Activated naive CD4-positive, alpha-beta T cell treated with anti-CD3 and anti-CD28 coated beads for 36 hours (primary cell): ENCODE data around the gene RANBP3L. TPM values are rescaled to one million over a fixed set of nuclear protein-coding genes. Genes with fewer than 3 reads are reported as not detected.
"Not testable (repeated sequence)": the region's sequence is repeated elsewhere in the genome, so short reads cannot be mapped to it uniquely, and the experiment has no call there.

Experiments
- CTCF ChIA-PET: fragments of 350-600 bp; sonication (Branson Sonifier 250); formaldehyde crosslinking; loops from one replicate; lab custom pipeline; 2021; ENCODE audit warnings: antibody characterized with exemption; lab: Charles Lee
- DNase-seq: peaks from one replicate; pipeline ENCODE4 v3.0.0-alpha.2; 2020
- H3K27ac Mint-ChIP-seq: one replicate; pipeline ENCODE4 v1.8.0; 2021; ENCODE audit warnings: mild to moderate bottlenecking, mixed read lengths
- H3K27me3 Mint-ChIP-seq: one replicate; pipeline ENCODE4 v1.8.0; 2021; ENCODE audit warnings: low read depth, mixed read lengths
- H3K36me3 Mint-ChIP-seq: one replicate; pipeline ENCODE4 v1.8.0; 2021; ENCODE audit warnings: low read depth, mixed read lengths
- H3K4me1 Mint-ChIP-seq: one replicate; pipeline ENCODE4 v1.8.0; 2021; ENCODE audit warnings: low read depth, mixed read lengths
- H3K4me3 Mint-ChIP-seq: one replicate; pipeline ENCODE4 v1.8.0; 2021; ENCODE audit warnings: mild to moderate bottlenecking, moderate library complexity, mixed read lengths
- H3K9me3 Mint-ChIP-seq: one replicate; pipeline ENCODE4 v1.8.0; 2021; ENCODE audit warnings: mixed read lengths
- intact Hi-C: fragments of 100-400 bp; cut with micrococcal nuclease; formaldehyde crosslinking; loops from one replicate; pipeline ENCODE4 v1.15.1; 2023
- total RNA-seq, 2 experiments: library from RNA; stranded (reverse); gene quantifications; one replicate each; pipeline ENCODE4 v1.2.3, GENCODE V29; 2021

RANBP3L gene
- total RNA-seq, 2 experiments from 2014 or later, result 0.10 TPM; not detected in 1

GRCh38 chr5:36310138-36310537 lies 8.4 kb upstream of the RANBP3L start:
- Mint-ChIP-seq H3K4me1 (no peaks in the 10 kb centered on the region), H3K27ac (no peak overlapping the region), H3K36me3 (no peaks in the 10 kb centered on the region), H3K27me3 (peaks cover 10% of the 10 kb centered on the region), H3K4me3 (no peak overlapping the region), H3K9me3 (no peaks in the 10 kb centered on the region)
- DNase-seq, result no peak
- CTCF ChIA-PET, result no interaction called here
- intact Hi-C loops, result no loop called here

GRCh38 chr5:36305571-36306326 lies 4.0 kb upstream of the RANBP3L start:
- H3K4me1 Mint-ChIP-seq, result peaks cover 13% of the 10 kb centered on the region
- H3K36me3 Mint-ChIP-seq, result no peaks in the 10 kb centered on the region
- H3K27me3 Mint-ChIP-seq, result peaks cover 2% of the 10 kb centered on the region
- intact Hi-C loops, result loop anchor here (1.0 kb wide), 4 partner anchors 40 to 342 kb away; no protein-coding TSS in a partner anchor
- no peak overlapping the region for H3K27ac Mint-ChIP-seq
- no peaks in the 10 kb centered on the region for H3K9me3 Mint-ChIP-seq
- no peak overlapping the region for H3K4me3 Mint-ChIP-seq
- peak; percentile 51 for DNase-seq
- CTCF ChIA-PET, result interaction anchor here (0.8 to 3.0 kb wide), 7 partner anchors 8 to 227 kb away, joined by 3 to 19 read pairs (median 4); no protein-coding TSS in a partner anchor

GRCh38 chr5:36304095-36304805 lies 2.5 kb upstream of the RANBP3L start:
- no peaks in the 10 kb centered on the region for H3K36me3 Mint-ChIP-seq
- H3K27ac Mint-ChIP-seq, result no peak overlapping the region
- H3K4me3 Mint-ChIP-seq, result no peak overlapping the region
- intact Hi-C loops, result no loop called here
- H3K4me1 Mint-ChIP-seq, result peaks cover 19% of the 10 kb centered on the region
- no peaks in the 10 kb centered on the region for H3K9me3 Mint-ChIP-seq
- CTCF ChIA-PET, result interaction anchor here (0.6 to 3.0 kb wide), 3 partner anchors 38 to 201 kb away, joined by 3 to 19 read pairs (median 4); no protein-coding TSS in a partner anchor
- no peak for DNase-seq
- H3K27me3 Mint-ChIP-seq, result peaks cover 2% of the 10 kb centered on the region

GRCh38 chr5:36300927-36301540 lies 668 bp downstream of the RANBP3L start:
- CTCF ChIA-PET, result interaction anchor here (0.6 to 1.6 kb wide), 6 partner anchors 30 to 222 kb away, joined by 3 to 8 read pairs (median 3); partner anchors contain the start of gene NADK2
- DNase-seq, result no peak
- no peaks in the 10 kb centered on the region for H3K9me3 Mint-ChIP-seq
- H3K4me3 Mint-ChIP-seq, result no peak overlapping the region
- peaks cover 3% of the 10 kb centered on the region for H3K27me3 Mint-ChIP-seq
- no peaks in the 10 kb centered on the region for H3K36me3 Mint-ChIP-seq
- H3K27ac Mint-ChIP-seq, result no peak overlapping the region
- intact Hi-C loops, result loop anchor here (1.0 kb wide), 1 partner anchor 59 kb away; no protein-coding TSS in a partner anchor
- peaks cover 19% of the 10 kb centered on the region for H3K4me1 Mint-ChIP-seq

- no peak overlapping the region for H3K27ac Mint-ChIP-seq
- H3K27me3 Mint-ChIP-seq, result peaks cover 3% of the 10 kb centered on the region
- no peak overlapping the region for H3K4me3 Mint-ChIP-seq
- H3K9me3 Mint-ChIP-seq, result no peaks in the 10 kb centered on the region
- intact Hi-C loops, result no loop called here
- CTCF ChIA-PET, result interaction anchor here (0.6 to 1.3 kb wide), 3 partner anchors 41 to 221 kb away, joined by 3 to 8 read pairs (median 3); partner anchors contain the start of gene NADK2
- DNase-seq, result no peak
- no peaks in the 10 kb centered on the region for H3K36me3 Mint-ChIP-seq
- H3K4me1 Mint-ChIP-seq, result peaks cover 19% of the 10 kb centered on the region
Observed at GRCh38 chr5:36300191-36300926, 1.3 kb downstream of the RANBP3L start.

- Mint-ChIP-seq H3K27me3 (peaks cover 3% of the 10 kb centered on the region), H3K36me3 (no peaks in the 10 kb centered on the region), H3K4me3 (no peak overlapping the region), H3K27ac (no peak overlapping the region), H3K4me1 (peaks cover 19% of the 10 kb centered on the region), H3K9me3 (no peaks in the 10 kb centered on the region)
- CTCF ChIA-PET, result interaction anchor here (0.7 to 0.8 kb wide), 2 partner anchors 61 to 1829 kb away, joined by 3 read pairs; no protein-coding TSS in a partner anchor
- DNase-seq, result no peak
- intact Hi-C loops, result no loop called here
Observed at GRCh38 chr5:36298552-36298951, 3.1 kb downstream of the RANBP3L start.

- intact Hi-C loops, result no loop called here
- no peak overlapping the region for H3K27ac Mint-ChIP-seq
- H3K36me3 Mint-ChIP-seq, result no peaks in the 10 kb centered on the region
- H3K27me3 Mint-ChIP-seq, result peaks cover 3% of the 10 kb centered on the region
- peaks cover 19% of the 10 kb centered on the region for H3K4me1 Mint-ChIP-seq
- CTCF ChIA-PET, result interaction anchor here (0.7 to 1.1 kb wide), 2 partner anchors 8 to 32 kb away, joined by 4 read pairs; no protein-coding TSS in a partner anchor
- no peak for DNase-seq
- no peak overlapping the region for H3K4me3 Mint-ChIP-seq
- no peaks in the 10 kb centered on the region for H3K9me3 Mint-ChIP-seq
Observed at GRCh38 chr5:36297653-36298052, 4.0 kb downstream of the RANBP3L start.

- Mint-ChIP-seq H3K4me3 (no peak overlapping the region), H3K27me3 (peaks cover 2% of the 10 kb centered on the region), H3K4me1 (no peaks in the 10 kb centered on the region), H3K9me3 (peaks cover 1% of the 10 kb centered on the region), H3K27ac (no peak overlapping the region), H3K36me3 (no peaks in the 10 kb centered on the region)
- intact Hi-C loops, result no loop called here
- DNase-seq, result no peak
- CTCF ChIA-PET, result interaction anchor here (1.0 kb wide), 1 partner anchor 26 kb away, joined by 7 read pairs; no protein-coding TSS in a partner anchor
Observed at GRCh38 chr5:36285837-36286615, 15.7 kb downstream of the RANBP3L start.

GRCh38 chr5:36283775-36284174 lies 17.9 kb downstream of the RANBP3L start:
- H3K4me3 Mint-ChIP-seq, H3K27ac Mint-ChIP-seq, intact Hi-C loops, DNase-seq, CTCF ChIA-PET, H3K36me3 Mint-ChIP-seq, H3K9me3 Mint-ChIP-seq, H3K27me3 Mint-ChIP-seq, H3K4me1 Mint-ChIP-seq: not testable (repeated sequence)

- Mint-ChIP-seq H3K27me3 (peaks cover 2% of the 10 kb centered on the region), H3K36me3 (no peaks in the 10 kb centered on the region), H3K4me3 (no peak overlapping the region), H3K4me1 (peaks cover 5% of the 10 kb centered on the region), H3K9me3 (no peaks in the 10 kb centered on the region), H3K27ac (no peak overlapping the region)
- CTCF ChIA-PET, result interaction anchor here (0.5 kb wide), 1 partner anchor 199 kb away, joined by 3 read pairs; no protein-coding TSS in a partner anchor
- DNase-seq, result no peak
- intact Hi-C loops, result no loop called here
Observed at GRCh38 chr5:36281626-36282025, 20.1 kb downstream of the RANBP3L start.
